DOHH2 (cell line): ENCODE results near the gene SH2D4B.

Experiments
- H3F3A ChIP-seq: fragments of 200-600 bp; sonication (generic), shearing (Covaris generic); 2 replicates; pipeline ENCODE4 v1.6.0; 2016; ENCODE audit warnings: antibody characterized with exemption, mild to moderate bottlenecking; ENCODE audit not compliant: control insufficient read depth, insufficient read depth
- H3K27ac ChIP-seq: fragments of 200-600 bp; sonication (generic); 2 replicates; pipeline ENCODE4 v1.5.1; 2014; ENCODE audit warnings: low read depth, mild to moderate bottlenecking, low read length, moderate library complexity
- H3K27me3 ChIP-seq: fragments of 200-600 bp; sonication (generic); 2 replicates; pipeline ENCODE4 v1.6.1; 2014; ENCODE audit warnings: mild to moderate bottlenecking, low read length, mixed read lengths; ENCODE audit not compliant: control insufficient read depth
- H3K36me3 ChIP-seq: fragments of 200-600 bp; sonication (generic); 2 replicates; pipeline ENCODE4 v1.6.1; 2014; ENCODE audit warnings: mild to moderate bottlenecking, low read length, moderate library complexity, mixed read lengths; ENCODE audit not compliant: control insufficient read depth
- H3K4me1 ChIP-seq: fragments of 200-600 bp; sonication (generic); 2 replicates; pipeline ENCODE4 v1.6.1; 2014; ENCODE audit warnings: mild to moderate bottlenecking, low read length, mixed read lengths; ENCODE audit not compliant: control insufficient read depth
- H3K4me2 ChIP-seq: fragments of 200-600 bp; sonication (generic); 2 replicates; pipeline ENCODE4 v1.6.0; 2014; ENCODE audit warnings: mild to moderate bottlenecking, low read length, moderate library complexity
- H3K4me3 ChIP-seq: fragments of 200-600 bp; sonication (generic); 2 replicates; pipeline ENCODE4 v1.5.1; 2014; ENCODE audit warnings: mild to moderate bottlenecking, low read length, mixed read lengths
- H3K79me2 ChIP-seq: fragments of 200-600 bp; sonication (generic); 2 replicates; pipeline ENCODE4 v1.6.1; 2014; ENCODE audit warnings: mild to moderate bottlenecking, low read length, mixed read lengths; ENCODE audit not compliant: control insufficient read depth
- H3K9me2 ChIP-seq: fragments of 200-600 bp; sonication (generic); replicated peaks from 2 replicates; pipeline ENCODE4 v1.6.1; 2014; ENCODE audit warnings: mild to moderate bottlenecking, low read length, mixed read lengths; ENCODE audit not compliant: control insufficient read depth
- H3K9me3 ChIP-seq: fragments of 200-600 bp; sonication (generic); 2 replicates; pipeline ENCODE4 v1.6.1; 2014; ENCODE audit warnings: antibody characterized with exemption, low read length, mixed read lengths; ENCODE audit not compliant: control insufficient read depth, insufficient read depth
- H4K20me1 ChIP-seq: fragments of 200-600 bp; sonication (generic); 2 replicates; pipeline ENCODE4 v1.6.0; 2014; ENCODE audit warnings: low read depth, mild to moderate bottlenecking, antibody characterized with exemption, low read length, moderate library complexity; ENCODE audit not compliant: control insufficient read depth, insufficient read depth
- EZH2phosphoT487 ChIP-seq: fragments of 200-600 bp; sonication (generic); IDR thresholded peaks from 2 replicates; pipeline ENCODE4 v1.6.1; 2017; ENCODE audit warnings: borderline replicate concordance, mild to moderate bottlenecking, antibody characterized with exemption, low read length, moderate library complexity, mixed read lengths
- TF ChIP-seq, protein P1 (sequence below): fragments of 200-600 bp; sonication (generic); IDR thresholded peaks from one replicate; pipeline ENCODE4 v1.5.1; 2014; ENCODE audit warnings: antibody characterized with exemption, mild to moderate bottlenecking, low read depth, low read length; ENCODE audit not compliant: poor library complexity, severe bottlenecking

Gene SH2D4B

DNA sequence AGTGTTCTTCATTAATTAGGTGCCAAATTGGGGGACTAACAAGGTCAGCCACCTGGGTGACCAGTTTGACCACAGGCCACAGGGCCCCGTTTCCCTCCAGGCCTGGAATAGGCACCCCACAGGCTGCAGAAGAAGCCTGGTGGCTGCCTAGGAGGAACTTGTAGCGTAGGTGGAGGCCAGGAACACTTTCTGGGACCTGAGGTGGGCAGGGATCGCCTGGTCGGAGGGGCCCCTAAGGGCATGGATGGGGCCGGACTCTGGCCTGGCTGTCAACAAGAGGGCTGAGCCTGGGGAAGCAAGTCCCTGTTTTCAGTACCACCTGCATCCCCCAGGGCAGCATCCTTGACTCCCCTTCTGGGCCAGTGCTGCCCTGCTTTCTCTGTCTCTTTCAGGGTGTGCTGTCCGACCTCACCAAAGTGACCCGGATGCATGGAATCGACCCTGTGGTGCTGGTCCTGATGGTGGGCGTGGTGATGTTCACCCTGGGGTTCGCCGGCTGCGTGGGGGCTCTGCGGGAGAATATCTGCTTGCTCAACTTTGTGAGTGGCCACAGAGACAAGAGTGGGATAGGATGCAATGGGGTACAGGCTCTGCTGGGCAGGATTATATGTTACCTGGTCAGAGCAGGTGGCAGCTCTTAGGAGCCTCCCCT lies 30.7 kb upstream of the SH2D4B start:
- peaks cover 2% of the 10 kb centered on the region; the same call in 1 of the 2 replicates for H4K20me1 ChIP-seq
- no peak overlapping the region for H3K4me2 ChIP-seq
- peaks cover 5% of the 10 kb centered on the region; the same call in 1 of the 2 replicates for H3K4me1 ChIP-seq
- peaks cover 1% of the 10 kb centered on the region; the same call in 1 of the 2 replicates for H3K36me3 ChIP-seq
- H3K9me2 ChIP-seq = no peaks in the 10 kb centered on the region
- TF ChIP-seq, protein P1, sequence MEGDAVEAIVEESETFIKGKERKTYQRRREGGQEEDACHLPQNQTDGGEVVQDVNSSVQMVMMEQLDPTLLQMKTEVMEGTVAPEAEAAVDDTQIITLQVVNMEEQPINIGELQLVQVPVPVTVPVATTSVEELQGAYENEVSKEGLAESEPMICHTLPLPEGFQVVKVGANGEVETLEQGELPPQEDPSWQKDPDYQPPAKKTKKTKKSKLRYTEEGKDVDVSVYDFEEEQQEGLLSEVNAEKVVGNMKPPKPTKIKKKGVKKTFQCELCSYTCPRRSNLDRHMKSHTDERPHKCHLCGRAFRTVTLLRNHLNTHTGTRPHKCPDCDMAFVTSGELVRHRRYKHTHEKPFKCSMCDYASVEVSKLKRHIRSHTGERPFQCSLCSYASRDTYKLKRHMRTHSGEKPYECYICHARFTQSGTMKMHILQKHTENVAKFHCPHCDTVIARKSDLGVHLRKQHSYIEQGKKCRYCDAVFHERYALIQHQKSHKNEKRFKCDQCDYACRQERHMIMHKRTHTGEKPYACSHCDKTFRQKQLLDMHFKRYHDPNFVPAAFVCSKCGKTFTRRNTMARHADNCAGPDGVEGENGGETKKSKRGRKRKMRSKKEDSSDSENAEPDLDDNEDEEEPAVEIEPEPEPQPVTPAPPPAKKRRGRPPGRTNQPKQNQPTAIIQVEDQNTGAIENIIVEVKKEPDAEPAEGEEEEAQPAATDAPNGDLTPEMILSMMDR = no peak
- no peak for TF ChIP-seq EZH2phosphoT487
- no peaks in the 10 kb centered on the region; the same call in 1 of the 2 replicates for H3K79me2 ChIP-seq
- no peaks in the 10 kb centered on the region for H3K9me3 ChIP-seq
- no peaks in the 10 kb centered on the region for H3F3A ChIP-seq
- no peak overlapping the region for H3K27ac ChIP-seq
- H3K27me3 ChIP-seq = no peaks in the 10 kb centered on the region
- H3K4me3 ChIP-seq = no peak overlapping the region

DNA sequence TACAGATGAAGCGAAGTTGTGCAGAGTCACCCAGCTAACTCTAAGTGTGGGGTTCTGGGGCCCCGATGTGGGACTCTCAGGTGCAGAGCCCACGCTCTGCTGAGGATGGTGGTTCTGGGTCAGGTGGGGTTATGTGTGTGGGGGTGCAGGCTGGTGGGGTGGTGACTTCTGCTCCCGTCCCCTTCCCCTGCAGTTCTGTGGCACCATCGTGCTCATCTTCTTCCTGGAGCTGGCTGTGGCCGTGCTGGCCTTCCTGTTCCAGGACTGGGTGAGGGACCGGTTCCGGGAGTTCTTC lies 28.6 kb upstream of the SH2D4B start:
- H3K9me3 ChIP-seq = no peaks in the 10 kb centered on the region
- H3K27me3 ChIP-seq = no peaks in the 10 kb centered on the region
- H3K79me2 ChIP-seq = no peaks in the 10 kb centered on the region
- TF ChIP-seq, protein P1 = no peak
- TF ChIP-seq EZH2phosphoT487 = no peak
- no peaks in the 10 kb centered on the region for H3K9me2 ChIP-seq
- no peaks in the 10 kb centered on the region for H3F3A ChIP-seq
- H3K36me3 ChIP-seq = peaks cover 12% of the 10 kb centered on the region; the same call in 1 of the 2 replicates
- no peak overlapping the region for H3K27ac ChIP-seq
- H3K4me3 ChIP-seq = no peak overlapping the region
- H4K20me1 ChIP-seq = peaks cover 2% of the 10 kb centered on the region; the same call in 1 of the 2 replicates
- peaks cover 2% of the 10 kb centered on the region; the same call in 1 of the 2 replicates for H3K4me1 ChIP-seq
- no peak overlapping the region for H3K4me2 ChIP-seq

DNA sequence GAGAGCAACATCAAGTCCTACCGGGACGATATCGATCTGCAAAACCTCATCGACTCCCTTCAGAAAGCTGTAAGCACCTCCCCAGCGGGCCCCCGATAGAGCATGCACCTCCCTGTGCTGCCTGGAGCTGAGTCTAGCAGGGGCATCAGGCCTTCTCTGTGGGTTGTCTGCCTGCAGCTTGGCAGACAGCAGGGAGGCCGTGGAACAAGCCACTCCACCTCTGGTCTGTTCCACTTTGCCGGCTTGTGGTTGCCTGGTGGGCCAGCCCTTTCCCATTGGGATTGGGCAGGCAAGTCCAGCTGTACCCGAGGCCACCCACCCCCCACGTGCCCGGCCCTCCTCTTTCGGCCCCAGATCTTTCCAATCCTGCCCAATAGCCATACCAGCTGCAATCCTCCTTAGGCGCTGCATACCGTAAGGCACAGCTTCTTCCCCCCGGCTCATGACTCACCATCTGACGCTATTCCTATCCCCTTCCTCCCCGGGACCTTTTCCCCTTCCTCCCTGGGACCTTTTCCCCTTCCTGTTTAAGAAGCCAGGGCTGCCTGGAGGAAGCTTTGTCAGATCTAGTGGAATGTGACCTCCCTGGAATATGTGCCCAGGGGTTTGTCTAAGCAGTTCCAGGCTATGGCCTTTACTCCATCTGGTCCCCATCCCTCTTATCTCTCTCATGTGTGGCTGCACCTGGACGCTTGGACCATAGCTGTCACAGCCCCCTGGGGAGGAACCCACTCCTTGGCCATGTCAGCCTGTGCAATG lies 28.1 kb upstream of the SH2D4B start:
- Histone ChIP-seq H3K9me3 (no peaks in the 10 kb centered on the region), H3K27me3 (no peaks in the 10 kb centered on the region), H3K9me2 (no peaks in the 10 kb centered on the region), H3F3A (no peaks in the 10 kb centered on the region), H3K4me1 (no peaks in the 10 kb centered on the region), H3K79me2 (no peaks in the 10 kb centered on the region), H3K4me2 (no peak overlapping the region), H4K20me1 (peaks cover 2% of the 10 kb centered on the region; the same call in 1 of the 2 replicates), H3K27ac (no peak overlapping the region), H3K4me3 (no peak overlapping the region), H3K36me3 (peaks cover 14% of the 10 kb centered on the region; the same call in 1 of the 2 replicates)
- no peak for TF ChIP-seq EZH2phosphoT487
- TF ChIP-seq, protein P1 = no peak
